Liver (tissue), 9 donors: ENCODE results near the gene AKR7A2. TPM values are rescaled to one million over a fixed set of nuclear protein-coding genes. Genes with fewer than 3 reads are reported as not detected.

Experiments used
- DNase-seq: peaks from one replicate; pipeline ENCODE4 v3.0.0-alpha.2; 2017; ENCODE audit warnings: low spot score
- H3K27ac ChIP-seq, 2 donors: one replicate each; pipeline ENCODE4 v1.7.0; 2013; ENCODE audit warnings: inconsistent platforms in 2 of 2, low read length in 2 of 2, control low read depth in 1 of 2, low read depth in 1 of 2, mild to moderate bottlenecking in 1 of 2
- H3K27me3 ChIP-seq, 4 donors: one replicate each; pipeline versions ENCODE4 v1.6.1 to v1.7.0; 2013; ENCODE audit warnings: low read length in 3 of 4, inconsistent platforms in 1 of 4, mild to moderate bottlenecking in 1 of 4, moderate library complexity in 1 of 4; ENCODE audit not compliant: control insufficient read depth in 4 of 4, insufficient read depth in 4 of 4
- H3K36me3 ChIP-seq, 4 donors: one replicate each; pipeline versions ENCODE4 v1.6.1 to v1.7.0; 2013; ENCODE audit warnings: low read length in 3 of 4, mild to moderate bottlenecking in 3 of 4, low read depth in 1 of 4, moderate library complexity in 1 of 4; ENCODE audit not compliant: control insufficient read depth in 4 of 4, insufficient read depth in 3 of 4
- H3K4me1 ChIP-seq, 4 donors: one replicate each; pipeline versions ENCODE4 v1.6.1 to v1.7.0; 2013; ENCODE audit warnings: low read length in 3 of 4, mild to moderate bottlenecking in 3 of 4, moderate library complexity in 1 of 4; ENCODE audit not compliant: control insufficient read depth in 4 of 4, insufficient read depth in 4 of 4
- H3K4me3 ChIP-seq, 3 donors: one replicate each; pipeline versions ENCODE4 v1.6.1 to v1.7.0; 2013; ENCODE audit warnings: low read length in 3 of 3, control low read depth in 1 of 3, low read depth in 1 of 3, mild to moderate bottlenecking in 1 of 3
- H3K9ac ChIP-seq, 2 donors: one replicate each; pipeline ENCODE4 v1.7.0; 2013; ENCODE audit warnings: low read length in 2 of 2, mild to moderate bottlenecking in 2 of 2, moderate library complexity in 2 of 2, control low read depth in 1 of 2, low read depth in 1 of 2
- H3K9me3 ChIP-seq, 4 donors: one replicate each; pipeline versions ENCODE4 v1.6.1 to v1.7.0; 2013; ENCODE audit warnings: low read length in 3 of 4; ENCODE audit not compliant: control insufficient read depth in 4 of 4
- ATF3 ChIP-seq: IDR thresholded peaks from 2 replicates; pipeline ENCODE4 v1.6.1; 2016; ENCODE audit warnings: antibody characterized with exemption
- CTCF ChIP-seq: fragments of 150-350 bp; IDR thresholded peaks from 2 replicates; pipeline ENCODE4 v1.5.1; 2017; ENCODE audit warnings: improper control_type of control experiment, low read depth, low read length; ENCODE audit not compliant: missing input control
- EGR1 ChIP-seq, 2 donors: IDR thresholded peaks; 2 replicates each; pipeline ENCODE4 v1.6.1; 2016 to 2018; ENCODE audit warnings: antibody characterized with exemption in 2 of 2, low read depth in 2 of 2
- FOXA1 ChIP-seq: IDR thresholded peaks from 2 replicates; pipeline ENCODE4 v1.6.1; 2016; ENCODE audit warnings: antibody characterized with exemption
- FOXA2 ChIP-seq: IDR thresholded peaks from 2 replicates; pipeline ENCODE4 v1.6.1; 2016; ENCODE audit warnings: antibody characterized with exemption
- GABPA ChIP-seq, 2 donors: IDR thresholded peaks in 1 of 2; conservative IDR thresholded peaks in 1 of 2; 2 replicates each; pipeline ENCODE4 v1.6.1; 2016; ENCODE audit warnings: antibody characterized with exemption in 2 of 2, mild to moderate bottlenecking in 1 of 2, moderate library complexity in 1 of 2
- HNF4A ChIP-seq, 2 donors: conservative IDR thresholded peaks; 2 replicates each; pipeline ENCODE4 v1.6.1; 2016; ENCODE audit warnings: antibody characterized with exemption in 2 of 2, mild to moderate bottlenecking in 2 of 2
- HNF4G ChIP-seq: IDR thresholded peaks from 2 replicates; pipeline ENCODE4 v1.6.1; 2016; ENCODE audit warnings: antibody characterized with exemption
- JUND ChIP-seq, 2 donors: IDR thresholded peaks; 2 replicates each; pipeline ENCODE4 v1.6.1; 2016; ENCODE audit warnings: antibody characterized with exemption in 2 of 2
- MAX ChIP-seq: IDR thresholded peaks from 2 replicates; pipeline ENCODE4 v1.6.1; 2016; ENCODE audit warnings: antibody characterized with exemption
- NR2F2 ChIP-seq: IDR thresholded peaks from 2 replicates; pipeline ENCODE4 v1.6.1; 2016; ENCODE audit warnings: antibody characterized with exemption
- RAD21 ChIP-seq, 2 donors: IDR thresholded peaks; 2 replicates each; pipeline ENCODE4 v1.6.1; 2016; ENCODE audit warnings: antibody characterized with exemption in 2 of 2, mild to moderate bottlenecking in 2 of 2
- REST ChIP-seq: IDR thresholded peaks from 2 replicates; pipeline ENCODE4 v1.6.1; 2016; ENCODE audit warnings: antibody characterized with exemption, mild to moderate bottlenecking
- RXRA ChIP-seq, 2 donors: IDR thresholded peaks; 2 replicates each; pipeline ENCODE4 v1.6.1; 2017 to 2018; ENCODE audit warnings: antibody characterized with exemption in 2 of 2, mild to moderate bottlenecking in 1 of 2
- SP1 ChIP-seq: IDR thresholded peaks from 2 replicates; pipeline ENCODE4 v1.6.1; 2018; ENCODE audit warnings: antibody characterized with exemption, mild to moderate bottlenecking
- TAF1 ChIP-seq: conservative IDR thresholded peaks from 2 replicates; pipeline ENCODE4 v1.6.1; 2016; ENCODE audit warnings: antibody characterized with exemption, mild to moderate bottlenecking
- YY1 ChIP-seq: IDR thresholded peaks from 2 replicates; pipeline ENCODE4 v1.6.1; 2016; ENCODE audit warnings: antibody characterized with exemption, mild to moderate bottlenecking
- WGBS: extraction: QIAGEN DNeasy Blood & Tissue Kit; methylation state at CpG from one replicate; pipeline ENCODE4 v1.1.7; 2013; 5-methylcytosine and 5-hydroxymethylcytosine counted together
- polyA plus RNA-seq, 2 donors: library from polyadenylated mRNA; stranded (reverse) in 1 of 2; unstranded in 1 of 2; fragments of 200-250 nt in 1 of 2; fragments of >200 nt in 1 of 2; fragmentation: Nextera tagmentation in 1 of 2; extraction: Ambion mirVana in 1 of 2; gene quantifications; one replicate each; pipeline versions ENCODE4 v1.2.1 to v1.2.3, GENCODE V29; 2013 to 2015
- total RNA-seq, 2 donors: library from RNA; depleted of rRNA; stranded (reverse); fragments of >200 nt; gene quantifications; one replicate each; pipeline ENCODE4 v1.2.3, GENCODE V29; 2014
- TF ChIP-seq, protein P1 (sequence below): IDR thresholded peaks from 2 replicates; pipeline ENCODE4 v1.6.1; 2016; ENCODE audit warnings: antibody characterized with exemption
- donor health status: healthy.
- donor health status: healthy.
- donor health status: healthy.
- donor health status: healthy.
- donor health status: healthy.

The AKR7A2 gene
- total and polyA plus RNA-seq, 4 donors, result 41.4 to 63.2 (median 49.8) TPM

DNA sequence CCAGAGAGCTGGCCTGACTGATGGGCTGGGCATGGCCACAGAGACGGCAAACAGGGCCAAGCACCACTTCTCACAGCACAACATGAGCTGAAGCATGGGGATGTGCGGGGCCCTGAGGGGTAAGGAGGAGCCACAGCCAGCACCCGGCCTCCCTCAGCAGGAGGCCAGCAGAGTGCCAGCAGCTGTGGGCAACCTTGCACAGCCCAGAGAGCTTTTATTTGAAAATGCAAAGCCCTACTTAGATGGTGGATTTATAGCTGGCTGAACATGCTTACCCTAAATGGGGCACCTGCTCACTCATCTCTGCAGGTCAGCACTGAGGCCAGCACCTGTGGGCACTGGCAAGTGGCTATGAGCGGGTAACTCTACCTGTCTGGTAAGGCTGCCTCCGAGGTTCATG is 44.3 kb upstream of the AKR7A2 start:
- no peak for DNase-seq
- no peaks in the 10 kb centered on the region for H3K4me1 ChIP-seq
- TF ChIP-seq RAD21 (IDR thresholded peaks at IDR 0.05), result no peak
- TF ChIP-seq GABPA (IDR thresholded peaks at IDR 0.05 in 1 of 2, conservative IDR thresholded peaks at IDR 0.05 in 1 of 2), result no peak
- no peak for TF ChIP-seq YY1
- TF ChIP-seq HNF4A (conservative IDR thresholded peaks at IDR 0.05), result no peak
- no peak for TF ChIP-seq SP1
- no peak for TF ChIP-seq RXRA (IDR thresholded peaks at IDR 0.05)
- no peak for TF ChIP-seq ATF3
- no peak for TF ChIP-seq EGR1 (IDR thresholded peaks at IDR 0.05; ENCODE audit: low read depth in 2 of 2)
- TF ChIP-seq CTCF, result no peak
- no peak for TF ChIP-seq FOXA2
- no peak for TF ChIP-seq NR2F2
- TF ChIP-seq FOXA1, result no peak
- no peak for TF ChIP-seq REST
- no peak for TF ChIP-seq HNF4G
- TF ChIP-seq MAX, result no peak
- TF ChIP-seq, protein P1, sequence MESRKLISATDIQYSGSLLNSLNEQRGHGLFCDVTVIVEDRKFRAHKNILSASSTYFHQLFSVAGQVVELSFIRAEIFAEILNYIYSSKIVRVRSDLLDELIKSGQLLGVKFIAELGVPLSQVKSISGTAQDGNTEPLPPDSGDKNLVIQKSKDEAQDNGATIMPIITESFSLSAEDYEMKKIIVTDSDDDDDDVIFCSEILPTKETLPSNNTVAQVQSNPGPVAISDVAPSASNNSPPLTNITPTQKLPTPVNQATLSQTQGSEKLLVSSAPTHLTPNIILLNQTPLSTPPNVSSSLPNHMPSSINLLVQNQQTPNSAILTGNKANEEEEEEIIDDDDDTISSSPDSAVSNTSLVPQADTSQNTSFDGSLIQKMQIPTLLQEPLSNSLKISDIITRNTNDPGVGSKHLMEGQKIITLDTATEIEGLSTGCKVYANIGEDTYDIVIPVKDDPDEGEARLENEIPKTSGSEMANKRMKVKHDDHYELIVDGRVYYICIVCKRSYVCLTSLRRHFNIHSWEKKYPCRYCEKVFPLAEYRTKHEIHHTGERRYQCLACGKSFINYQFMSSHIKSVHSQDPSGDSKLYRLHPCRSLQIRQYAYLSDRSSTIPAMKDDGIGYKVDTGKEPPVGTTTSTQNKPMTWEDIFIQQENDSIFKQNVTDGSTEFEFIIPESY, result no peak
- no peak for TF ChIP-seq TAF1
- no peak for TF ChIP-seq JUND (IDR thresholded peaks at IDR 0.05)
- peaks cover 6 to 50% (median 23%) of the 10 kb centered on the region in 4 donors for H3K36me3 ChIP-seq
- no peaks in the 10 kb centered on the region for H3K27me3 ChIP-seq
- no peak overlapping the region for H3K4me3 ChIP-seq
- no peak overlapping the region for H3K27ac ChIP-seq
- no peak overlapping the region for H3K9ac ChIP-seq
- 89% methylated on average over 5 of the region's 5 CpGs for WGBS
- no peaks in the 10 kb centered on the region for H3K9me3 ChIP-seq
